RWPE1 (cell line): Measurements from ENCODE around the gene ZRANB1.

ENCODE experiments used
- CTCF ChIA-PET: fragments of 350-600 bp; sonication (Branson Sonifier 250); formaldehyde crosslinking; extraction: SDS; loops from one replicate; lab custom pipeline; 2021; lab: Yijun Ruan, JAX
- POLR2A ChIA-PET: fragments of 400-600 bp; formaldehyde crosslinking; extraction: SDS; loops from one replicate; lab custom pipeline; 2020; ENCODE audit warnings: antibody characterized with exemption; ENCODE audit not compliant: low non-redundant PET; lab: Yijun Ruan, JAX
- DNase-seq: peaks from one replicate; pipeline ENCODE4 v3.0.0; 2012; ENCODE audit warnings: low spot score
- H3K27ac ChIP-seq: fragments of 450-650 bp; 2 replicates; pipeline ENCODE4 v1.5.1; 2017
- TF ChIP-seq, protein P1 (sequence below): fragments of 450-650 bp; conservative IDR thresholded peaks from 2 replicates; pipeline ENCODE4 v1.5.1; 2017; ENCODE audit warnings: low read depth, mild to moderate bottlenecking

ZRANB1 gene

DNA sequence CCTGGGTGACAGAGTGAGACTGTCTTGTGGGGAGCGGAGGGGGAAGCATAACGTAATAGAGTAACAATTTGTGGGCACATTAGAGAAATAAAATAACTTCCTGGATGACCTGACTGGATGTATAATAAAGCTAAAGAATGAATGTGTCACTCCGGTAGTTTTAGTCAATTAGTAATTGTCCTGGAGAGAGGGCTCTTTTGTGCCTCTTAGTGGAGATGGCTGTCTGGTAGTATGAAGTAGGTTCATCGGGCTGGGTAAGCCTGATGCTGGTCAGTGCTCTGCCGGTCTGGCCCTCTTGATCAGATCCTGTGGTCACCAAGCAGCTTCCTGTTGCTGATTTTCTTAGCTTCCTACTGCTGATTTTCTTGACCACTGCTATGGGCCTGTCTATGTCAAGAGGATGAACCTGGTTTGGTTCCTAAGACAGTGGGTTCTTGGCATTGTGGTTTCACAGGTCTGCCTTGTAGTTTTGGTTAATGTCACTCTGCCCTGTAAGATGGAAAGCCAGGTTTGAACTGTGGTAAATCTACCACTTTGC lies 34.1 kb downstream of the ZRANB1 start:
- TF ChIP-seq, protein P1, sequence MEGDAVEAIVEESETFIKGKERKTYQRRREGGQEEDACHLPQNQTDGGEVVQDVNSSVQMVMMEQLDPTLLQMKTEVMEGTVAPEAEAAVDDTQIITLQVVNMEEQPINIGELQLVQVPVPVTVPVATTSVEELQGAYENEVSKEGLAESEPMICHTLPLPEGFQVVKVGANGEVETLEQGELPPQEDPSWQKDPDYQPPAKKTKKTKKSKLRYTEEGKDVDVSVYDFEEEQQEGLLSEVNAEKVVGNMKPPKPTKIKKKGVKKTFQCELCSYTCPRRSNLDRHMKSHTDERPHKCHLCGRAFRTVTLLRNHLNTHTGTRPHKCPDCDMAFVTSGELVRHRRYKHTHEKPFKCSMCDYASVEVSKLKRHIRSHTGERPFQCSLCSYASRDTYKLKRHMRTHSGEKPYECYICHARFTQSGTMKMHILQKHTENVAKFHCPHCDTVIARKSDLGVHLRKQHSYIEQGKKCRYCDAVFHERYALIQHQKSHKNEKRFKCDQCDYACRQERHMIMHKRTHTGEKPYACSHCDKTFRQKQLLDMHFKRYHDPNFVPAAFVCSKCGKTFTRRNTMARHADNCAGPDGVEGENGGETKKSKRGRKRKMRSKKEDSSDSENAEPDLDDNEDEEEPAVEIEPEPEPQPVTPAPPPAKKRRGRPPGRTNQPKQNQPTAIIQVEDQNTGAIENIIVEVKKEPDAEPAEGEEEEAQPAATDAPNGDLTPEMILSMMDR = no peak
- CTCF ChIA-PET = interaction anchor here (0.5 to 0.8 kb wide), 3 partner anchors 377 to 554 kb away, joined by 3 read pairs; no protein-coding TSS in a partner anchor
- no peak for DNase-seq

DNA sequence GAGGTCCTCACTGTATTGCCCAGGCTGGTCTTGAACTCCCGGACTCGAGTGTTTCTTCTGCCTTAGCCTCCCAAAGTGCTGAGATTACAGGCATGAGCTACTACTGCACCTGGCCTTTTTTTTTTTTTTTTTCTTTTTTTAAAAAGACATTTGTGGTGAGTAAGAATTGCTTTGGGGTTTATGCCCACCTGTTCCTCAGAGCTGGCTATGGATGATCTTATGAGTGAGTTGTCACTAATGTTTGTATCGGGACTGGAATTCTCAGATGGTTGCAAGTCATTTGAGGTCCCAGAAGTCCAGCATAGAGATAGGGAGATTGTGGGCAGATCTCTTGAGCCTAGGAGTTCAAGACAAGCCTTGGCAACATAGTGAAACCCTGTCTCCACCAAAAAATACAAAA lies 35.2 kb downstream of the ZRANB1 start:
- ChIA-PET POLR2A (no interaction called here), CTCF (no interaction called here)
- TF ChIP-seq, protein P1 = no peak
- no peak overlapping the region for H3K27ac ChIP-seq
- no peak for DNase-seq

More for the DNA sequence above, 34.1 kb downstream of the ZRANB1 start:
- POLR2A ChIA-PET = no interaction called here
- H3K27ac ChIP-seq = no peak overlapping the region

DNA sequence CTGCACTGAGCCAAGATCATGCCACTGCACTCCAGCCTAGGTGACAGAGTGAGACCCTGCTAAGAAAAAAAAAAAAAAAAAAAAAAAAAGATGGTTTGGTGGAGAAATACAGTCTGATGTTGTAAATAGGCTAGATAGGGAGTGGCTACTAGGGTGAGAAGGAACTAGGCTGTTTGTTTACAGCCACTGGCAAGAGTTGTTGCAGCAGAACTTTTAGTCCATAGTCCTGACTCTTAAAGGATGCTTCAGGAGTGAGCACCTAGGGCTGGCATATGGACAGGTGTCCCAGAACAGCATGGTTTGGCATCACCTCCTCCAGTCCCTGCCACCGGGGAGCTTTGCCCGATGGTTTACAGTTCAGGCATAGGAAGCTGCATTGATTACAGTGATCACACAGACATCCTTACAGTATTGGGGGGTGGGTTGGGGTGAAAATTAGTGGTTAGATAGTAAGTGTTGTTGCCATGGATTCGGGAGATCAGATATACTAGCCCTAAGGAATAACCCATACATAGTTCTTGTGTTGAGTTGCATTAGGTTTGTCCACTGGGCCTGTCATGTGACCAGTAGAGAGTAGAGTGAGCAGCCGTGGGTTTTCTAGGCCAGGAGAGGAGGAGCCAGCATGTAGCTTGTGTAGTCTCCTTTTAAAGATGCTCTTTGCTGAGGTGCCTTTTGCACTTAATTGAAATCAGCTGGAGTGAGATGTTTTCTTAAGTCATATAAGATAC lies 35.9 kb downstream of the ZRANB1 start:
- no peak for DNase-seq
- TF ChIP-seq, protein P1 = no peak
- ChIA-PET CTCF (no interaction called here), POLR2A (no interaction called here)
- no peak overlapping the region for H3K27ac ChIP-seq

DNA sequence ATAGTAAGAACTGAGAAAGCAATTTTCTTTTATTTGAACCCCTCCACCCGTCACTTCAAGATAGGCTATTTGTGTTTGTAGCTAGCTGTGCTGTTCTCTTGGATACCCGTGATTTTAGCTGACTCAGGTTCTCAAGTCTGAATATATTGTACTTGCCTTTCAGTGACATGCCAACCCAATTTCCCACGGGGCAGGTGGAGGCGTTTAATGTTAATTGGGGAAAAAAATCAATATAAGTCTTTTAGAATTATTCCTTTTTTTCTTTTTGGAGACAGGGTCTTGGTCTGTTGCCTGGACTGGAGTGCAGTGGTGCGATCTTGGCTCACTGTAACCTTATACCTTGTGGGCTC lies 36.4 kb downstream of the ZRANB1 start:
- no peak overlapping the region for H3K27ac ChIP-seq
- CTCF ChIA-PET = interaction anchor here (0.9 kb wide), 1 partner anchor 14 kb away, joined by 3 read pairs; no protein-coding TSS in a partner anchor
- TF ChIP-seq, protein P1 = no peak
- no peak for DNase-seq
- POLR2A ChIA-PET = no interaction called here

DNA sequence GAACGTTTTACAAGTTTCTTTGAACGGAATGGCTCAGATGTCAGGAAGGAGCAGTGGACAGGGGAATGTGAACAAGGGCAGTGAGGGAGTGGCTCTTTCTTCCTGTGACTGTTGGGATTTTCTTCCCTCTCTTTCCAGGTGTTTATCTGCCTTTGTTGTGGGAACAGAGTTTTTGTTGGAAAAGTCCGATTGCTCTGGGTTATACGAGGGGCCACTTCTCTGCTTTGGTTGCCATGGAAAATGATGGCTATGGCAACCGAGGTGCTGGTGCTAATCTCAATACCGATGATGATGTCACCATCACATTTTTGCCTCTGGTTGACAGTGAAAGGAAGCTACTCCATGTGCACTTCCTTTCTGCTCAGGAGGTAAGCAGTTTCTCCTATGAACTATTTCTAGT lies 41.4 kb downstream of the ZRANB1 start:
- ChIA-PET CTCF (interaction anchor here (1.0 kb wide), 1 partner anchor 40 kb away, joined by 3 read pairs; no protein-coding TSS in a partner anchor), POLR2A (no interaction called here)
- TF ChIP-seq, protein P1 = no peak
- DNase-seq = no peak
- H3K27ac ChIP-seq = no peak overlapping the region

DNA sequence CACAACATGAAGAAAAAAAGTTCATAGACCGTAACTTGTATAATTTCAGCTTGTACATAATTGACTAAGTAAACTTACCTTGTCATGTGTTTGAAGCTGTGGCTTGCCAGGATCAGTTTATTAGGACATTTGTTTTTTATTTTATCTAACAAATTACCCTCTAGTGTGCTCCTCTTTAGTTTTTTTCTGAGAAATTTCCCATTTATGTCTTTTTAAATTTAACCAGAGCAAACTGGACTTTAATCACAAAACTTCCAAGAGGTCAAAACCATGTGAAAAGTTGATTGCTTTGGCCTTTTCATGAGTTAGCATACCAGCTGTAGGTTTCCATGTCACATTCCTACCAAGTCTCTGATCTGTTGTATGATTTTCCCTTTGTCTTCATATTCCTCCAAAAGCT lies 42.5 kb downstream of the ZRANB1 start:
- no peak overlapping the region for H3K27ac ChIP-seq
- POLR2A ChIA-PET = no interaction called here
- CTCF ChIA-PET = no interaction called here
- DNase-seq = no peak
- TF ChIP-seq, protein P1 = no peak
